Neural progenitor cell (in vitro differentiated cells): ENCODE results near the gene SLC18A3.

ENCODE experiments used
- CTCF ChIP-seq: fragments of 200-600 bp; sonication (generic); IDR thresholded peaks from 2 replicates; pipeline ENCODE4 v1.5.1; 2017; ENCODE audit warnings: antibody characterized with exemption, mild to moderate bottlenecking
- EZH2 ChIP-seq: fragments of 200-600 bp; sonication (generic); IDR thresholded peaks from 2 replicates; pipeline ENCODE4 v1.6.1; 2017; ENCODE audit warnings: antibody characterized with exemption, mild to moderate bottlenecking, moderate library complexity

- TF ChIP-seq CTCF, result no peak
- TF ChIP-seq EZH2, result no peak
These were observed 37.4 kb downstream of the SLC18A3 start for GRCh38 chr10:49647554-49647953.
